ENCODE results near the gene OSBP2. TPM values are rescaled to one million over a fixed set of nuclear protein-coding genes. Genes with fewer than 3 reads are reported as not detected.

Gene OSBP2
- total and polyA plus RNA-seq, 2 of the 13 experiments (the other 11 are each of a cell fraction or from before 2014, with no cell fraction given) = 5.0 to 7.7 TPM

- no peak for TF ChIP-seq ZBTB40 (IDR thresholded peaks at IDR 0.05)
- TF ChIP-seq ZBTB40 (CRISPR knock-in tag; IDR thresholded peaks at IDR 0.05) = no peak
- no peak for TF ChIP-seq ZNF143 (CRISPR knock-in tag; IDR thresholded peaks at IDR 0.05)
- 0 out of 2 replicates have a peak, but pooled peaks have one; percentile 18 for TF ChIP-seq ZNF629 (CRISPR knock-in tag; conservative IDR thresholded peaks at IDR 0.05)
- TF ChIP-seq ELF1 (CRISPR knock-in tag; IDR thresholded peaks at IDR 0.05) = peak; percentile 59; the same call in 1 of the 2 replicates
- TF ChIP-seq ZNF326 (CRISPR knock-in tag; IDR thresholded peaks at IDR 0.05; ENCODE audit: borderline replicate concordance) = no peak
- no peak for TF ChIP-seq SNAI1 (CRISPR knock-in tag; IDR thresholded peaks at IDR 0.05; ENCODE audit: borderline replicate concordance)
- no peak for TF ChIP-seq TEAD2 (CRISPR knock-in tag; IDR thresholded peaks at IDR 0.05)
- no peak for TF ChIP-seq ZNF142 (CRISPR knock-in tag; IDR thresholded peaks at IDR 0.05)
- TF ChIP-seq ZNF552 (CRISPR knock-in tag; IDR thresholded peaks at IDR 0.05; ENCODE audit: borderline replicate concordance) = no peak
- TF ChIP-seq DDIT3 (CRISPR knock-in tag; IDR thresholded peaks at IDR 0.05) = no peak
- no peak for TF ChIP-seq ISL2 (CRISPR knock-in tag; IDR thresholded peaks at IDR 0.05)
- TF ChIP-seq AGO2 (optimal IDR thresholded peaks at IDR 0.05; ENCODE audit: low read depth, low read length) = no peak
- TF ChIP-seq ARHGAP35 (CRISPR knock-in tag; IDR thresholded peaks at IDR 0.05; ENCODE audit: borderline replicate concordance) = no peak
Observed at GRCh38 chr22:30881361-30882183, 186.9 kb downstream of the OSBP2 start (continued).
